Hepatocyte (in vitro differentiated cells): ENCODE results near the gene C20orf144.

ENCODE experiments used
- CTCF ChIP-seq: fragments of 200-600 bp; sonication (generic); IDR thresholded peaks from 2 replicates; pipeline ENCODE4 v1.5.1; 2016; ENCODE audit warnings: antibody characterized with exemption, mild to moderate bottlenecking; ENCODE audit not compliant: poor library complexity
- EZH2 ChIP-seq: fragments of 200-600 bp; sonication (generic); IDR thresholded peaks from 2 replicates; pipeline ENCODE4 v1.6.1; 2016; ENCODE audit warnings: antibody characterized with exemption, mild to moderate bottlenecking, borderline replicate concordance

GRCh38 chr20:33663161-33664084 is 1.3 kb downstream of the C20orf144 start:
- no peak for TF ChIP-seq CTCF
- no peak for TF ChIP-seq EZH2
